ENCODE results near the gene SLC19A1.
"Not testable (repeated sequence)": the region's sequence is repeated elsewhere in the genome, so short reads cannot be mapped to it uniquely, and the experiment has no call there.

The SLC19A1 gene

GRCh38 chr21:45506241-45506817 lies 35.9 kb downstream of the SLC19A1 start:
- no peaks in the 10 kb centered on the region for H3K27me3 Mint-ChIP-seq
- ATAC-seq, result no peak
- no peaks in the 10 kb centered on the region for H3K36me3 Mint-ChIP-seq
- no peak overlapping the region for H3K4me3 Mint-ChIP-seq
- peaks cover 8% of the 10 kb centered on the region for H3K4me1 Mint-ChIP-seq
- peaks cover 3% of the 10 kb centered on the region for H3K9me3 Mint-ChIP-seq
- no peak overlapping the region for H3K27ac Mint-ChIP-seq

GRCh38 chr21:45505416-45506021 lies 36.7 kb downstream of the SLC19A1 start:
- no peak for ATAC-seq
- no peaks in the 10 kb centered on the region for H3K27me3 Mint-ChIP-seq
- H3K9me3 Mint-ChIP-seq, result peaks cover 3% of the 10 kb centered on the region
- H3K4me1 Mint-ChIP-seq, result peaks cover 8% of the 10 kb centered on the region
- H3K4me3 Mint-ChIP-seq, result no peak overlapping the region
- H3K27ac Mint-ChIP-seq, result no peak overlapping the region
- H3K36me3 Mint-ChIP-seq, result no peaks in the 10 kb centered on the region

DNA sequence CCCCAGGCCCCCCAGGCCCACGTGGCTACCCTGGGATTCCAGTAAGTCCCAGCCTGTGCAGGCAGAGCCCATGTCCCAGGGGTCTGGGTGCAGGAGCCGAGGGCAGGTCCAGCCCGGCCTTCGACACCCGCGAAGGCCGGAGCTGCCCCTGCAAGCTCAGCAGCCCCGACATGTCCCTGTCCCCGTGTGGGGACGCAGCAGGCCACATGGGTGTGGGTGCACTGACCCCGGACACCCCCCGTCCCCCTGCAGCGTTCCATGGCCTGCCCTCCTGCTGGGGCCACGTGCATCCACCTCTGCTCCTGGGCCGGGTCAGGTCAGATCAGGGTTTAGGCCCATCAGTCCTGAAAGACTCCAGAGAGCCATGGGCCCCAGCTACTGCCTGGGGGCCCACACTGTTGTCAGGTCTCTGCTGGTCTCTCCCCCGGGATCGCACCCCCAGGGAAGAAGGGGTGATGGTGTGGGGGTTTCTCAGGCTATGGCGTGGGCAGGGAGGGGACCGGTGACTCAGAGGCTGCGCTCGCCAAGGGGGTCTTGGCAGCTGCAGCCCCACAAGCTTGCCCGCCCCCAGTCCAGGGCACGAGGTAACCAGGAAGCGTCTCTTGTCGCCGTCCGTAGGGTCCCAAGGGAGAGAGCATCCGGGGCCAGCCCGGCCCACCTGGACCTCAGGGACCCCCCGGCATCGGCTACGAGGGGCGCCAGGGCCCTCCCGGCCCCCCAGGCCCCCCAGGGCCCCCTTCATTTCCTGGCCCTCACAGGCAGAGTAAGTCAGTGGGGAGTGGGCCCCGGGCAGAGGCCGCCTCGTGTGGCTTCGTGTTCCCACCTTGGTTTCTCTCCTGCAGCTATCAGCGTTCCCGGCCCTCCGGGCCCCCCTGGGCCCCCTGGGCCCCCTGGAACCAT lies 37.5 kb downstream of the SLC19A1 start:
- H3K4me1 Mint-ChIP-seq, result peaks cover 8% of the 10 kb centered on the region
- no peak for ATAC-seq
- peaks cover 7% of the 10 kb centered on the region for H3K9me3 Mint-ChIP-seq
- H3K27me3 Mint-ChIP-seq, result peaks cover 5% of the 10 kb centered on the region
- H3K4me3 Mint-ChIP-seq, result no peak overlapping the region
- H3K27ac Mint-ChIP-seq, result no peak overlapping the region
- no peaks in the 10 kb centered on the region for H3K36me3 Mint-ChIP-seq

DNA sequence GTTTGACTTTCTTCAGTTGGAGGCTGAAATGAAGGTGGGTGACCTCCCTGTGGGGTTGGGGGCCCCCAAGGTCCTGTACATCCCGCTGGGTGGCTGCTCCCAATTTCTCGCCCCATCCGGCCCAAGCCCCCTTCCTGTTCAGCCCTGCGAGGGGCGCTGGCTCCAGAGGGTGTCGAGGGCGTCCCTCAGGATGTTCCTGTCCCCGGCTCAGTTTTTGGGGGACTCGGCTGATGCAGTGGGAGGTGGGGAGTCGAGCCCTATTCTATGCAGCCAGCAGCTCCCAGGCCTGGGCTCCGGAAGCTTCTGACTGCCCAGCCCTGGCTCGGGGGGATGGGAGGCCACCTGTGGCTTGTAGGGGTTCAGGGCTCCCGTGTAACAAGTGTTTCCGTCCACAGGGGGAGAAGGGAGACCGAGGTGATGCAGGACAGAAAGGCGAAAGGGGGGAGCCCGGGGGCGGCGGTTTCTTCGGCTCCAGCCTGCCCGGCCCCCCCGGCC lies 38.2 kb downstream of the SLC19A1 start:
- Mint-ChIP-seq H3K4me3 (no peak overlapping the region), H3K36me3 (no peaks in the 10 kb centered on the region), H3K27me3 (peaks cover 12% of the 10 kb centered on the region), H3K27ac (no peak overlapping the region), H3K4me1 (peaks cover 8% of the 10 kb centered on the region), H3K9me3 (peaks cover 7% of the 10 kb centered on the region)
- ATAC-seq, result no peak

GRCh38 chr21:45503226-45503625 lies 39.0 kb downstream of the SLC19A1 start:
- peaks cover 17% of the 10 kb centered on the region for H3K27me3 Mint-ChIP-seq
- not testable (repeated sequence) for H3K9me3 Mint-ChIP-seq

DNA sequence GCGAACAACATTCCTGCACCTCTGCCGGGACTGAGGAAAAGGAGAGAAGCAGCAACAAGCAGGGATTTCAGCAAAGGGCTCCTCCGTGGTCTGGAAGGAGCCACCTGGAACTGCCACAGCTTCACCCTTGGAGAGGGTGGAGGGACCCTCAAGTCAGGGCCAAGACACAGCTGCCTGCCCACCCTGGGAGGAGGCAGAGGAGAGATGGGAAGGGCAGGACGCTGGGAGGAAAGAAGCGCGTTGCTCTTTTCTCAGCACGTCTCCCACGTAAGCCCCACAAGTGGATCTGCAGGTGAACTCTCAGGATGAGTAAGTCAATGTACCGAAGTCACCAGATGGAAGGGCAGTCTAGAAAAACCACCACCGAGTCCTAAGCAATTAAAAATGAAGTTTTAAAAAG lies 39.6 kb downstream of the SLC19A1 start:
- no peak overlapping the region for H3K27ac Mint-ChIP-seq
- no peak for ATAC-seq
- peaks cover 7% of the 10 kb centered on the region for H3K9me3 Mint-ChIP-seq
- H3K36me3 Mint-ChIP-seq, result no peaks in the 10 kb centered on the region
- no peaks in the 10 kb centered on the region for H3K4me1 Mint-ChIP-seq
- H3K27me3 Mint-ChIP-seq, result peaks cover 17% of the 10 kb centered on the region
- no peak overlapping the region for H3K4me3 Mint-ChIP-seq

More at GRCh38 chr21:45503226-45503625, 39.0 kb downstream of the SLC19A1 start:
- not testable (repeated sequence) for H3K27ac Mint-ChIP-seq, H3K4me3 Mint-ChIP-seq, H3K4me1 Mint-ChIP-seq, ATAC-seq, H3K36me3 Mint-ChIP-seq

DNA sequence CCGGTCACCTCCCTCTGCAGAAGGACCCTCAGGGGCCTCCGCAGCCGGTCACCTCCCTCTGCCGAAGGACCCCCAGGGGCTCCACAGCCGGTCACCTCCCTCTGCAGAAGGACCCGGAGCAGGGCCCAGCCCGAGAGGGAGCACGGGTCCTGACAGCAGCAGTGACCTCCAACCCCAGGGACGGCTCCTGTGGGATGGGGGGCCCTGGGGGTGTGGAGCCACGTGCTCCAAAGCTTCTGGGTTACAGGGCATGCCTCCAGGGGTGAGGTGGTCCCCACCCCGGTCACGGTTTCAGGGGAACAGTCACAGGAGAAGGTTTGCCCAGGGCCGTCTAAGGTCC lies 40.3 kb downstream of the SLC19A1 start:
- ATAC-seq, result no peak
- no peaks in the 10 kb centered on the region for H3K36me3 Mint-ChIP-seq
- no peak overlapping the region for H3K27ac Mint-ChIP-seq
- no peaks in the 10 kb centered on the region for H3K4me1 Mint-ChIP-seq
- peaks cover 7% of the 10 kb centered on the region for H3K9me3 Mint-ChIP-seq
- no peak overlapping the region for H3K4me3 Mint-ChIP-seq
- peaks cover 17% of the 10 kb centered on the region for H3K27me3 Mint-ChIP-seq

- not testable (repeated sequence) for H3K36me3 Mint-ChIP-seq, H3K9me3 Mint-ChIP-seq, ATAC-seq, H3K4me1 Mint-ChIP-seq, H3K4me3 Mint-ChIP-seq, H3K27ac Mint-ChIP-seq
- peaks cover 17% of the 10 kb centered on the region for H3K27me3 Mint-ChIP-seq
These were observed 40.9 kb downstream of the SLC19A1 start for GRCh38 chr21:45501081-45502005.

DNA sequence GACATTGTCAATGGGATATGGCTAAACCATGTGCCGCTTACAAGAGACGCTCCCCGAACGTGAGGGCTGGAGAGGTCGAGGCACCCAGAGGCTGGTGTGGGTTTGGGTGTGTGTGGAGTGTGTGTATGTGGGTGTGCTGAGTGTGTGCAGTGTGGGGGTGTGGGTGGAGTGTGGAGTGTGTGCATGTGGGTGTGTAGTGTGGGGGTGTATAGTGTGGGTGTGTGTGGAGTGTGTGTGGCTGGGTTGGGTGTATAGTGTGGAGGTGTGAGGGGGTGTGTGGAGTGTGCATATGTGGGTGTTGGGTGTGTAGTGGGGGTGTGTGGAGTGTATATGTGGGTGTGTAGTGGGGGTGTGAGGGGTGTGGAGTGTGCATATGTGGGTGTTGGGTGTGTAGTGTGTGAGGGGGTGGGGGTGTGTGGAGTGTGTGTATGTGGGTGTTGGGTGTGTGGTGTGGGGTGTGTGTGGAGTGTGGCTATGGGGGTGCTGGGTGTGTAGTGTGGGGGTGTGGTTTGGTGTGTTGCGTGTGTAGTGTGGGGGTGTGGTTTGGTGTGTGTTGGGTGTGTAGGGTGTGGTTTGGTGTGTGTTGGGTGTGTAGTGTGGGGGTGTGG lies 42.2 kb downstream of the SLC19A1 start:
- Mint-ChIP-seq H3K36me3 (no peaks in the 10 kb centered on the region), H3K27me3 (peaks cover 17% of the 10 kb centered on the region), H3K4me1 (no peaks in the 10 kb centered on the region), H3K9me3 (peaks cover 7% of the 10 kb centered on the region), H3K4me3 (no peak overlapping the region), H3K27ac (no peak overlapping the region)
- no peak for ATAC-seq

DNA sequence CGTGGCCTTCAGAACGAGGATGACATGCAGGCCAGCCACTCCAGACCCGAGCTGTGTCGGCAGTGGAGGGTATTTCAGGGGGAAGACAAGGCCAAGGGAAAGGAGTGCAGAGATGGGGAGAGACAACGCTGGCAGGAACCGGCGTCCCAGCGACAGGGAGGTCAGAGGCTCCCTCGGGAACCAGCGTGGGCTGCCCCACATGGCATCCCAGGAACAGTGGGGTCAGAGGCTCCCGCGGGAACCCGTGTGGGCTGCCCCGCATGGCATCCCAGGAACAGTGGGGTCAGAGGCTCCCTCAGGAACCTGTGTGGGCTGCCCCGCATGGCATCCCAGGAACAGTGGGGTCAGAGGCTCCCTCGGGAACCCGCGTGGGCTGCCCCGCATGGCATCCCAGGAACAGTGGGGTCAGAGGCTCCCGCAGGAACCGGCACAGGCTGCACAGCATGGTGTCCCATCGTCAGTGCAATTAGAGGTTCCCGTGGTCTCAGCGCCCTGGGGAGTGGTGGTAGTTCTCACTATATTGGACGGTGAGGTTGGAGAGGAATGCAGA lies 43.0 kb downstream of the SLC19A1 start:
- no peak for ATAC-seq
- Mint-ChIP-seq H3K27me3 (peaks cover 17% of the 10 kb centered on the region), H3K27ac (no peak overlapping the region), H3K4me1 (no peaks in the 10 kb centered on the region), H3K36me3 (no peaks in the 10 kb centered on the region), H3K4me3 (no peak overlapping the region), H3K9me3 (peaks cover 7% of the 10 kb centered on the region)

- H3K4me1 Mint-ChIP-seq, result no peaks in the 10 kb centered on the region
- no peaks in the 10 kb centered on the region for H3K36me3 Mint-ChIP-seq
- peaks cover 17% of the 10 kb centered on the region for H3K27me3 Mint-ChIP-seq
- no peak overlapping the region for H3K4me3 Mint-ChIP-seq
- H3K27ac Mint-ChIP-seq, result no peak overlapping the region
- peaks cover 7% of the 10 kb centered on the region for H3K9me3 Mint-ChIP-seq
- no peak for ATAC-seq
These were observed 43.6 kb downstream of the SLC19A1 start for GRCh38 chr21:45498646-45499000.

DNA sequence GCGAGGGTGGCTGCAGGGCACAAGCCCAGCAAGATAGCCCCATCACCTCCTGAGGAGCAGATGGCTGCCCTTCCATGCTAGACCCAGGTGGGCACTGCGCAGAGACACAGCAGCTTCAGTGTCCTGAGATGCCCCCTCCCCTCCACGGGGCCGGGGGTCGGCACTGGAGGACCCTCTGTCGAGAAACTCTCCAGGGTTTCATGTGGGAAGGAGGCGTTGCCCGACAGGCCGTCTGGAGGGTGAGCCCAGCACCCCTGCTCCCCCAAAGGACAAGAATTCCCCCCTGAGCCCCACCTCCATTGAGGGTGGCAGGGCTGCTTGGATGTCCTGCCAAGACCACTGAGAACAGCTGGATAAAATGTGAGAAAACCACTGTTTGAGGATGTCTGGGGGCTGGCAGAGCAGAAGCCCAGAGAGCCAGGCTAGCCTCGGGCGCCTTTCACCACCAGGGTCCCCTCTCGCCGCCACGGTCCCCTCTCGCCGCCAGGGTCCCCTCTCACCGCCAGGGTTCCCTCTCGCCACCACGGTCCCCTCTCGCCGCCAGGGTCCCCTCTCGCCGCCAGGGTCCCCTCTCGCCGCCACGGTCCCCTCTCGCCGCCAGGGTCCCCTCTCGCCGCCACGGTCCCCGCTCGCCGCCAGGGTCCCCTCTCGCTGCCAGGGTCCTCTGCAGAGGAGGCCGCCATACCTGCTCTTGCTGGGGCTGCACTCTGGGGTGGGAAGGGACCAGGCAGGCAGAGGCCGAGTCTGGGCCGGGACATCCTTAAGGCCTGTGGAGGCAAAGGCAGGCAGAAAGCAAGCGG lies 44.2 kb downstream of the SLC19A1 start:
- Mint-ChIP-seq H3K4me3 (no peak overlapping the region), H3K4me1 (no peaks in the 10 kb centered on the region), H3K36me3 (no peaks in the 10 kb centered on the region), H3K27me3 (peaks cover 17% of the 10 kb centered on the region), H3K9me3 (peaks cover 7% of the 10 kb centered on the region), H3K27ac (no peak overlapping the region)
- no peak for ATAC-seq

DNA sequence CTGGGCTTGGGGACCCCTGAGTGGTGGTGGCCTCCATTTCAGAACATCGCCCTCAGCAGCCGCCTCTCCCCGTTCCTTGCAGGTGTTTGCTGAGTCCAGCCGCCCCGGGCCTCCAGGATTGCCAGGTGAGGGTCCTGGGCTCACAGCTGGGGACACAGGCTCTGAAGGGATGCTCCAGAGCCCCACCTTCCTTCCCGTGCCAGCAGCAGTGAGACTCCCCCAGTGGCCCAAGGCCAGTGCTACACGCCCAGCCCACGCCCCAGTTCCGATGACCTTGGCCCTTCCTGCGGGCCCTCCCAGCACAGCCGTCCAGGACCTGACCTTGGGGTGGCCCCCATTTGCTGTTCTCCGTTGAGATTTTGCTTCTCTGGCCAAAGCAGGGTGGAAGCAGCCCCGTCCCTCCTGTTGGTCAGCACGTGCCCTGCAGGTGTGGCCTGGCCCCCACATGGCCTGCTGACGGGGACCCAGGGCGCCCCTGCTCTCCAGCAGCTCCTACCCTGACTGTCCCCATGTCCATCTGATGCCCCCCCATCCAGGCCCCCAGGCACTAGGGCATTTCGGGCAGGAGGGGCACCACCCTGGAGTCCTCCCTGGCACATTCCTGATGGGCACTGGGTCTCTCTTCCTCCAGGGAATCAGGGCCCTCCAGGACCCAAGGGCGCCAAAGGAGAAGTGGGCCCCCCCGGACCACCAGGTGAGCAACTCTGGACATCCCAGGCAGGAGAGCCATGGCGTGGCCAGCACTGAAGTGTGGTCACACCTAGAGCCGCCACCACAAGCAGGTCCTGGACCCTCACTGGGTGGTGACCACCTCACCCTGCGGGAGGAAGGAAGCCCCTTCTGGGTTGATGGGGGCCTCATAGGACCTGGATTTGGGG lies 45.0 kb downstream of the SLC19A1 start:
- peaks cover 4% of the 10 kb centered on the region for H3K9me3 Mint-ChIP-seq
- no peaks in the 10 kb centered on the region for H3K4me1 Mint-ChIP-seq
- no peak overlapping the region for H3K27ac Mint-ChIP-seq
- H3K27me3 Mint-ChIP-seq, result peaks cover 23% of the 10 kb centered on the region
- H3K36me3 Mint-ChIP-seq, result no peaks in the 10 kb centered on the region
- H3K4me3 Mint-ChIP-seq, result no peak overlapping the region
- ATAC-seq, result no peak

Measured in stimulated activated memory B cell treated with anti-CD40 and anti-IgM and Interleukin-4, amounts not matched to agents 10 μg/mL and 1 μg/mL and 100 μg/mL, for 72 hours (primary cell).